ENCODE measurements around the gene BCR.

BCR gene

DNA sequence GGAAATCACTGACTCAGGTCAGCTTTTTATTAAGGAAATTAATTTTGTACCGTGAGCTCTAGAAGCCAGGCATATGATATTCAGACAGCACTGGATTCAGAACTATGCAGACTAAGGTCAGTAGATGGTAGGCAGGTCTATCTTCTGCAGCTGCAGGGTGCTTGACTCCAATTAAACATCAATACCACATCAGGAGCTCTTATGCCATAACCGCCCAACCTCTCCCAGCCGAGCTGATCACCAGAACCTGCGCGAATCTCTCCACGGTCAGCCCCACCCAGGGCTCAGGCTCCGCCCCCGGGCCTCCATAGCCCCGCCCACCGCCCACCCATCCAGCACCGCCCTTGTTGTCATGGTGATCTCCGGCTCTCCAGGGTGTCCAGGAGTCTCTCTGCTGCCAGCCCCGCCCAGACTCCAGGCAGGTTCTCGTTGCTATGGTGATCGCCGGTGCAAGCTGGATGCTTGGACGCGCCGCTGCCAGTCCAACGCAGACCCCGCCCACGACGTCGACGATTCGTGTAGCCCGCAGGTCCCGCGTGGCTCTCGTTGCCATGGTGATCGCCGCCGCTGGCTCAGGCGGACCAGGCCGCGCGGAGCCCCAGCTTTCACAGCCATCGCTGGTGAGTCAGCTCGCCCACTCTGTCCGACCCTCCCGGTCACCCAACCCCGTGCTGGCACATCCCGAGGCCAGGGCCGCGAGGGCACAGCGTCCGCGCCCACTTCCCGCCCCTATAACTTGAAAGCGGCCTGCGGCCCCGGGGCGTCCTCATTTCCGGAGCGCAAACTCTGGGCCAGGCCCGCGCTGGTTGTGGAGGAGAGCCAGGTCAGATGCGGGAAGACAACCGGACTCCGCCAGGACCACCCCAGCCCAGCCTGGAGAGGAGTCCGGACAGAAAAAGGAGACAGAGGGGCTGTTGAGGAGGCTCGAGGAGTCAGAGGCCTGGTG lies 35.1 kb upstream of the BCR start, which contains the start of gene RAB36:
Gene RAB36, plus strand, starts transcription at position 546 of the 946 bp plus-strand sequence. CDS start 1,140 bp downstream, outside the sequence.
- no peaks in the 10 kb centered on the region for H3K27me3 Mint-ChIP-seq
- H3K36me3 Mint-ChIP-seq, result no peaks in the 10 kb centered on the region
- peak; percentile 88 for DNase-seq
- H3K9me3 Mint-ChIP-seq, result no peaks in the 10 kb centered on the region
- peak within 1 kb of the TSS; percentile 82 to 83 for H3K4me3 Mint-ChIP-seq
- H3K4me1 Mint-ChIP-seq, result peaks cover 29 to 35% of the 10 kb centered on the region in 2 donors
- ATAC-seq (replicated peaks), result peak; percentile 62 to 67
- peak within 1 kb of the TSS; percentile 93 for H3K27ac Mint-ChIP-seq

DNA sequence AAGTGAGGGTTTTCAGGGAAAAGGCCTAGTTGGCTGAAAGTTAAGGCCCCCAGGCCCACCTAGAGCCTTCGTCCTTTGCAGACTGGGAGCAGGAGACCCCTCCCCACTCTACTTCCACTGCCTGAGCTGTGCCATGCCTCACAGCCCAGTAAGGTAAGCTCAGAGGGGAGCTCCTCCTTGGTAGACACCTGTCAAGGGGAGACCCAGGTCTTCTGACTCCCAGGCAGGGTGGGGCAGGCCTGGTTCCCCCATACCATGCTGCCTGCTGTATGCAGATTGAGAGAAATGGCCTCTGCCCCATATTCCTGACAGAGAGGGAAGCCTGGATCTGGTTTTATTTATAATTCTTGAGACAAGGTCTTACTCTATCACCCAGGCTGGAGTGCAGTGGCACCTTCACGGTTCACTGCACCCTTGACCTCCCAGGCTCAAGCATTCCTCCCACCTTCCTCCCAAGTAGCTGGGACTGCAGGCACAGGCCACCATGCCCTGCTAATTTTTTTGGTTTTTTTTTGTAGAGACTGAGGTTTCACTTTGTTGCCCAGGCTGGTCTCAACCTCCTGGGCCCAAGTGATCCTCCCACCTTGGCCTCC lies 34.3 kb upstream of the BCR start:
- Mint-ChIP-seq H3K27me3 (no peaks in the 10 kb centered on the region), H3K4me1 (peaks cover 31% of the 10 kb centered on the region in 2 donors), H3K27ac (peak overlapping the region; percentile 93), H3K9me3 (no peaks in the 10 kb centered on the region), H3K36me3 (no peaks in the 10 kb centered on the region), H3K4me3 (peak overlapping the region; percentile 82 to 83)
- ATAC-seq (replicated peaks), result no peak
- no peak for DNase-seq

GRCh38 chr22:23146478-23147205 lies 33.7 kb upstream of the BCR start:
- Mint-ChIP-seq H3K27ac (peak overlapping the region; percentile 69), H3K9me3 (no peaks in the 10 kb centered on the region), H3K4me1 (peaks cover 26 to 29% of the 10 kb centered on the region in 2 donors), H3K4me3 (peak overlapping the region in 1 of 2 donors; percentile 83), H3K36me3 (no peaks in the 10 kb centered on the region), H3K27me3 (no peaks in the 10 kb centered on the region)
- ATAC-seq (replicated peaks) (no peak), DNase-seq (no peak)

- Mint-ChIP-seq H3K4me1 (peaks cover 23 to 25% of the 10 kb centered on the region in 2 donors), H3K9me3 (no peaks in the 10 kb centered on the region), H3K27me3 (no peaks in the 10 kb centered on the region), H3K27ac (no peak overlapping the region), H3K4me3 (no peak overlapping the region), H3K36me3 (no peaks in the 10 kb centered on the region)
- DNase-seq (no peak), ATAC-seq (replicated peaks) (no peak)
Measured at GRCh38 chr22:23147617-23148387, 32.5 kb upstream of the BCR start.

- H3K27me3 Mint-ChIP-seq, result no peaks in the 10 kb centered on the region
- no peak overlapping the region for H3K27ac Mint-ChIP-seq
- H3K36me3 Mint-ChIP-seq, result no peaks in the 10 kb centered on the region
- H3K4me3 Mint-ChIP-seq, result no peak overlapping the region
- ATAC-seq (replicated peaks), result no peak
- DNase-seq, result no peak
- H3K9me3 Mint-ChIP-seq, result no peaks in the 10 kb centered on the region
- H3K4me1 Mint-ChIP-seq, result peaks cover 27 to 36% of the 10 kb centered on the region in 2 donors
Measured at GRCh38 chr22:23149743-23150238, 30.5 kb upstream of the BCR start.

- Mint-ChIP-seq H3K27me3 (no peaks in the 10 kb centered on the region), H3K9me3 (no peaks in the 10 kb centered on the region), H3K4me1 (peaks cover 22 to 26% of the 10 kb centered on the region in 2 donors), H3K27ac (peak overlapping the region; percentile 69), H3K4me3 (no peak overlapping the region), H3K36me3 (no peaks in the 10 kb centered on the region)
- DNase-seq (no peak), ATAC-seq (replicated peaks) (no peak)
Measured at GRCh38 chr22:23150762-23151161, 29.5 kb upstream of the BCR start.

- no peak for DNase-seq
Measured at GRCh38 chr22:23151827-23152226, 28.5 kb upstream of the BCR start.

GRCh38 chr22:23152238-23153114 lies 27.8 kb upstream of the BCR start:
- DNase-seq (no peak), ATAC-seq (replicated peaks) (peak; percentile 55 to 64)
- Mint-ChIP-seq H3K27me3 (no peaks in the 10 kb centered on the region), H3K36me3 (no peaks in the 10 kb centered on the region), H3K9me3 (no peaks in the 10 kb centered on the region), H3K27ac (peak overlapping the region; percentile 87), H3K4me3 (peak overlapping the region; percentile 56 to 62), H3K4me1 (peaks cover 20 to 25% of the 10 kb centered on the region in 2 donors)

More at GRCh38 chr22:23151827-23152226, 28.5 kb upstream of the BCR start:
- ATAC-seq (replicated peaks), result no peak
- H3K27me3 Mint-ChIP-seq, result no peaks in the 10 kb centered on the region
- peaks cover 20 to 25% of the 10 kb centered on the region in 2 donors for H3K4me1 Mint-ChIP-seq
- H3K4me3 Mint-ChIP-seq, result no peak overlapping the region
- no peak overlapping the region for H3K27ac Mint-ChIP-seq
- no peaks in the 10 kb centered on the region for H3K9me3 Mint-ChIP-seq
- no peaks in the 10 kb centered on the region for H3K36me3 Mint-ChIP-seq

GRCh38 chr22:23153994-23154393 lies 26.3 kb upstream of the BCR start:
- no peaks in the 10 kb centered on the region for H3K36me3 Mint-ChIP-seq
- peaks cover 20 to 25% of the 10 kb centered on the region in 2 donors for H3K4me1 Mint-ChIP-seq
- H3K4me3 Mint-ChIP-seq, result no peak overlapping the region
- no peaks in the 10 kb centered on the region for H3K9me3 Mint-ChIP-seq
- DNase-seq (no peak), ATAC-seq (replicated peaks) (no peak)
- no peaks in the 10 kb centered on the region for H3K27me3 Mint-ChIP-seq
- H3K27ac Mint-ChIP-seq, result no peak overlapping the region

GRCh38 chr22:23154461-23154860 lies 25.8 kb upstream of the BCR start:
- Mint-ChIP-seq H3K4me3 (no peak overlapping the region), H3K36me3 (no peaks in the 10 kb centered on the region), H3K27ac (peak overlapping the region; percentile 47)

GRCh38 chr22:23155143-23155542 lies 25.2 kb upstream of the BCR start:
- H3K4me1 Mint-ChIP-seq, result peaks cover 18 to 25% of the 10 kb centered on the region in 2 donors
- no peak for ATAC-seq (replicated peaks)
- no peaks in the 10 kb centered on the region for H3K27me3 Mint-ChIP-seq
- no peak for DNase-seq
- peak overlapping the region; percentile 72 for H3K27ac Mint-ChIP-seq
- no peaks in the 10 kb centered on the region for H3K9me3 Mint-ChIP-seq
- no peaks in the 10 kb centered on the region for H3K36me3 Mint-ChIP-seq
- H3K4me3 Mint-ChIP-seq, result no peak overlapping the region

More at GRCh38 chr22:23154461-23154860, 25.8 kb upstream of the BCR start:
- no peaks in the 10 kb centered on the region for H3K9me3 Mint-ChIP-seq
- ATAC-seq (replicated peaks) (no peak), DNase-seq (no peak)
- peaks cover 20 to 25% of the 10 kb centered on the region in 2 donors for H3K4me1 Mint-ChIP-seq
- H3K27me3 Mint-ChIP-seq, result no peaks in the 10 kb centered on the region

DNA sequence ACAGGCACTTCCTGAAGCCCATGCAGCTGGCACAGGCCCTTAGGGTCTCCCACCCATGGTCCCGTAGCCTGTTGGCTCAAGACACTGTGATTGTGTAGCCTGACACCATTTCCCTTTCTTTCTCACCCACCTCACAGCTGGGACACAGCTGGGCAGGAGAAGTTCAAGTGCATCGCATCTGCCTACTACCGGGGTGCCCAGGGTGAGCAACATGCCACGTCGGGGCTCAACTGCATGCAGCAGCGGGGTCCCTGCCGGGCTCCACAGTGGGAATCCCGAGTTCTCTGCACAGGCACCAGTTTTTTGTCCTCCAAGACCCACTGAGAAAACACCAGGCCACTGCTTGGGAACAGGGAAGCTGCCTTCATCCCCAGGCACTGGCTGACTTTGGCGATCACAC lies 24.5 kb upstream of the BCR start:
- Mint-ChIP-seq H3K27me3 (no peaks in the 10 kb centered on the region), H3K27ac (no peak overlapping the region), H3K4me3 (no peak overlapping the region), H3K4me1 (peaks cover 17 to 25% of the 10 kb centered on the region in 2 donors), H3K36me3 (no peaks in the 10 kb centered on the region), H3K9me3 (no peaks in the 10 kb centered on the region)
- ATAC-seq (replicated peaks), result no peak
- DNase-seq, result no peak

- Mint-ChIP-seq H3K27ac (no peak overlapping the region), H3K36me3 (no peaks in the 10 kb centered on the region), H3K4me1 (peaks cover 14 to 25% of the 10 kb centered on the region in 2 donors), H3K27me3 (no peaks in the 10 kb centered on the region), H3K9me3 (no peaks in the 10 kb centered on the region), H3K4me3 (no peak overlapping the region)
- DNase-seq (no peak), ATAC-seq (replicated peaks) (no peak)
Measured at GRCh38 chr22:23156286-23156685, 24.0 kb upstream of the BCR start.

All from stimulated activated naive B cell treated with anti-CD40 and anti-IgM and Interleukin-4, amounts not matched to agents 10 μg/mL and 1 μg/mL and 100 μg/mL, for 72 hours (primary cell).